Endodermal cell (in vitro differentiated cells): Measurements from ENCODE around the gene ENGASE. TPM values are rescaled to one million over a fixed set of nuclear protein-coding genes. Genes with fewer than 3 reads are reported as not detected.
A peak's percentile ranks its signal among the peaks of the same experiment; 100 is the strongest.

Experiments
- DNase-seq: peaks from one replicate; pipeline ENCODE4 v3.0.0-alpha.2; 2017
- H3K27ac ChIP-seq: 2 replicates; pipeline ENCODE4 v1.5.1; 2013; ENCODE audit warnings: mild to moderate bottlenecking, low read depth, low read length, moderate library complexity
- H3K27me3 ChIP-seq: 2 replicates; pipeline ENCODE4 v1.6.1; 2013; ENCODE audit warnings: mild to moderate bottlenecking, low read length, moderate library complexity; ENCODE audit not compliant: insufficient read depth, control insufficient read depth, poor library complexity, severe bottlenecking
- H3K36me3 ChIP-seq: 2 replicates; pipeline ENCODE4 v1.7.0; 2013; ENCODE audit warnings: mild to moderate bottlenecking, low read length, moderate library complexity; ENCODE audit not compliant: control insufficient read depth, insufficient read depth
- H3K4me1 ChIP-seq: one replicate; pipeline ENCODE4 v1.7.0; 2013; ENCODE audit warnings: low read length; ENCODE audit not compliant: control insufficient read depth, insufficient read depth
- H3K4me3 ChIP-seq: 2 replicates; pipeline ENCODE4 v1.5.1; 2013; ENCODE audit warnings: mild to moderate bottlenecking, low read length, moderate library complexity
- H3K9ac ChIP-seq: 2 replicates; pipeline ENCODE4 v1.6.1; 2013; ENCODE audit warnings: mild to moderate bottlenecking, low read length, moderate library complexity; ENCODE audit not compliant: poor library complexity, severe bottlenecking; ENCODE audit errors: extremely low read depth
- H3K9me3 ChIP-seq: 2 replicates; pipeline ENCODE4 v1.6.1; 2013; ENCODE audit warnings: mild to moderate bottlenecking, low read length, moderate library complexity; ENCODE audit not compliant: control insufficient read depth
- H3K27ac Mint-ChIP-seq: 2 replicates; pipeline ENCODE4 v1.8.0; 2020; ENCODE audit warnings: mixed read lengths
- H3K27me3 Mint-ChIP-seq: 2 replicates; pipeline ENCODE4 v1.8.0; 2021; ENCODE audit warnings: mild to moderate bottlenecking, mixed read lengths; ENCODE audit not compliant: insufficient read depth
- H3K36me3 Mint-ChIP-seq: 2 replicates; pipeline ENCODE4 v1.8.0; 2020; ENCODE audit warnings: low read depth, mixed read lengths
- H3K4me1 Mint-ChIP-seq: 2 replicates; pipeline ENCODE4 v1.8.0; 2020; ENCODE audit warnings: mixed read lengths
- H3K4me3 Mint-ChIP-seq: 2 replicates; pipeline ENCODE4 v1.8.0; 2020; ENCODE audit warnings: mild to moderate bottlenecking, moderate library complexity, mixed read lengths
- H3K9me3 Mint-ChIP-seq: 2 replicates; pipeline ENCODE4 v1.8.0; 2020; ENCODE audit warnings: mild to moderate bottlenecking, mixed read lengths
- CTCF ChIP-seq: fragments of 200-600 bp; sonication (generic); conservative IDR thresholded peaks from 2 replicates; pipeline ENCODE4 v1.5.0; 2021; ENCODE audit warnings: antibody characterized with exemption, mild to moderate bottlenecking
- WGBS, 2 experiments: methylation state at CpG; one replicate each; pipeline versions ENCODE4 v1.1.5 to v1.1.7; 2013; ENCODE audit warnings: missing lambda C conversion rate in 2 of 2, mixed read lengths in 1 of 2; ENCODE audit not compliant: insufficient coverage in 1 of 2, insufficient read length in 1 of 2; 5-methylcytosine and 5-hydroxymethylcytosine counted together
- total RNA-seq, 2 donors: library from RNA; stranded (reverse); fragmentation: NEBNext Ultra II Directional in 1 of 2; extraction: Animal tissue kit (Norgen Biotek cat#: 25700) in 1 of 2; gene quantifications; 2 replicates in 1 of 2; 3 replicates in 1 of 2; pipeline ENCODE4 v1.2.1, GENCODE V29; 2021

ENGASE gene
- total RNA-seq, 2 donors from 2014 or later: 40.8 to 42.0 TPM

DNA sequence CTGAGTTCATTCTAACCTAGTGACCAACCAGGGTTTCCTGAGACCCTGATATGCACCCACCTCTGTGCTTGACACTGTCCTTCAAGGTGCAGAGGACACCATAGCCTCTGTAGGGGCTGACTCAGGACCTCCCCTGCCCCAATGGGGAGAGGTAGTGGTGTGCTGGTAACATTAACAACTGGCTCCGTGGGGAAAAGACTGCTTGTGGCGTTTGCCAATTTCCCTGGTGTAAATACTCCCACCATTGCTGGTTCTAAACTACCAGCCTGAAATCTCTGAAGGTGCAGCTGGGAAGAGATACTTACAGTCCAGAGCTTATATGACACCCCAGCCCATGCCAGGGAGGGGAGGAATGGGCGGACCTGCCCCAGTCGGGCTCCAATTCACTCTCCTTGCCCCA lies 54.9 kb downstream of the ENGASE start:
- H3K9me3 Mint-ChIP-seq: no peaks in the 10 kb centered on the region
- H3K4me3 Mint-ChIP-seq: no peak overlapping the region
- no peak overlapping the region for H3K27ac ChIP-seq
- no peaks in the 10 kb centered on the region for H3K4me1 ChIP-seq
- H3K9me3 ChIP-seq: no peaks in the 10 kb centered on the region
- H3K4me1 Mint-ChIP-seq: no peaks in the 10 kb centered on the region
- no peaks in the 10 kb centered on the region for H3K27me3 ChIP-seq
- H3K4me3 ChIP-seq: no peak overlapping the region
- DNase-seq: no peak
- no peak overlapping the region for H3K27ac Mint-ChIP-seq
- H3K36me3 Mint-ChIP-seq: no peaks in the 10 kb centered on the region
- no peaks in the 10 kb centered on the region for H3K36me3 ChIP-seq
- TF ChIP-seq CTCF: no peak
- no peak overlapping the region for H3K9ac ChIP-seq
- 89 to 95% methylated on average over 4 of the region's 4 CpGs for WGBS, 2 experiments
- H3K27me3 Mint-ChIP-seq: no peaks in the 10 kb centered on the region

DNA sequence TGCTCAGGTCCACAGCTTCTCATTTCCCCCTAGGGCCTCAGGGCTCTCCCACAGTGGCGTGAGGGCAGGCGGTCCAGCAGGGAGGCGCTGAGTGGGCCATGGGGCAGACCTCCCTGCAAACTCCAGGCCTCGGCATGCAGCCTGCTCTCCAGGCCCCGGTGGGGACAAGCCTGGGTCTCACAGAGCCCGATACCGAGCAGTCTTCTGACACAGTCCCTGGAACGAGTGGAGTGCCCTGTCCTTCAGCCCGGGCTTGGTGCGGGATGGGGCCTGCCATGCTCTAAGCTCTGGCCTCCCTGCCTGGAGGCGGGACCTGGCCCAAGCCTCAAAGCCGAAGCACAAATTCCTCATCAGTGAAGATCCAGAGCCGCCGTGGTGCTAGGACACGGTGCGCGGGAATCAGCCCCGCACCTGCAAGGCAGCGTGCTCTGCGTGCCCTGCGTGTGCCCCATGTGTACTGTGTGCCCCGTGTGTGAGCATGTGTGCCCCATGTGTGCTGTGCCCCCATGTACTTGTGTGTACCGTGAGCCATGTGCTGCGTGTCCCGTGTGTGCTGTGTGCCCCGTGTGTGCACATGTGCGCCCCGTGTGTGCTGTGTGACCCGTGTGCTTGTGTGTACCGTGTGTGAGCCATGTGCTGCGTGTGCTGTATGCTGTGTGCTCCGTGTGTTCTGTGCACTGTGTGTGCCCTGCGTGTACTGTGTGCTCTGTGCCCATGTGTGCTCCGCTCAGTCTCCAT lies 56.1 kb downstream of the ENGASE start:
- Mint-ChIP-seq H3K27me3 (no peaks in the 10 kb centered on the region), H3K4me3 (no peak overlapping the region), H3K27ac (peak overlapping the region; percentile 68), H3K9me3 (no peaks in the 10 kb centered on the region), H3K4me1 (no peaks in the 10 kb centered on the region), H3K36me3 (no peaks in the 10 kb centered on the region)
- Histone ChIP-seq H3K9ac (no peak overlapping the region), H3K4me3 (no peak overlapping the region), H3K36me3 (no peaks in the 10 kb centered on the region), H3K4me1 (no peaks in the 10 kb centered on the region), H3K9me3 (no peaks in the 10 kb centered on the region), H3K27me3 (no peaks in the 10 kb centered on the region), H3K27ac (no peak overlapping the region)
- no peak for TF ChIP-seq CTCF
- 94 to 95% methylated on average over 25 to 34 of the region's 34 CpGs for WGBS, 2 experiments
- no peak for DNase-seq

DNA sequence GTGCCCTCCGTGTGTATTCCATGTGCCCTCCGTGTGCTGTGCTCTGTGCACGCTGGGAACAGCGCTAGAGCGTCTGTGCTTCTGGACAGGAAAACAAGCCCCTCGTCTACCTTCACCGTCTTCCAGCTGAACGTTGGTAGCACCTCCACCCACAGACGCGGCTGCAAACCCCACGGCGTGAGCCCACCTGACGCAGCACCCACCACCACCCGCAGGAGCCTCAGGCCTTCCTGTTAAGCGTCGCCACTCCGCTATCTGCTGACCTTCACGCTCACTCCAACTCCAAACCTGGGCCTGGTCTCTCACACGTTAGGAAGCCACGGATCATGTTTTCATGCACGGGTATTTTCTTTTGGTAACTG lies 56.6 kb downstream of the ENGASE start:
- H3K27me3 Mint-ChIP-seq: no peaks in the 10 kb centered on the region
- H3K4me3 Mint-ChIP-seq: no peak overlapping the region
- WGBS, 2 experiments: 96% methylated on average over 18 to 21 of the region's 21 CpGs

More for the DNA sequence above, 56.6 kb downstream of the ENGASE start:
- Histone ChIP-seq H3K27me3 (no peaks in the 10 kb centered on the region), H3K27ac (no peak overlapping the region), H3K4me1 (no peaks in the 10 kb centered on the region), H3K36me3 (no peaks in the 10 kb centered on the region), H3K4me3 (no peak overlapping the region), H3K9ac (no peak overlapping the region), H3K9me3 (no peaks in the 10 kb centered on the region)
- Mint-ChIP-seq H3K36me3 (no peaks in the 10 kb centered on the region), H3K9me3 (no peaks in the 10 kb centered on the region), H3K27ac (peak overlapping the region; percentile 68), H3K4me1 (no peaks in the 10 kb centered on the region)
- no peak for DNase-seq
- no peak for TF ChIP-seq CTCF
